GM18868 (cell line): ENCODE data around the gene SLC9C2.
"Not testable (repeated sequence)": the region's sequence is repeated elsewhere in the genome, so short reads cannot be mapped to it uniquely, and the experiment has no call there.

Experiments used
- ATAC-seq: cut with Tn5 transposase; IDR thresholded peaks from one replicate; pipeline ENCODE4 v1.9.1; 2021; ENCODE audit warnings: mild to moderate bottlenecking, moderate library complexity; ENCODE audit not compliant: unreplicated experiment

Gene SLC9C2

DNA sequence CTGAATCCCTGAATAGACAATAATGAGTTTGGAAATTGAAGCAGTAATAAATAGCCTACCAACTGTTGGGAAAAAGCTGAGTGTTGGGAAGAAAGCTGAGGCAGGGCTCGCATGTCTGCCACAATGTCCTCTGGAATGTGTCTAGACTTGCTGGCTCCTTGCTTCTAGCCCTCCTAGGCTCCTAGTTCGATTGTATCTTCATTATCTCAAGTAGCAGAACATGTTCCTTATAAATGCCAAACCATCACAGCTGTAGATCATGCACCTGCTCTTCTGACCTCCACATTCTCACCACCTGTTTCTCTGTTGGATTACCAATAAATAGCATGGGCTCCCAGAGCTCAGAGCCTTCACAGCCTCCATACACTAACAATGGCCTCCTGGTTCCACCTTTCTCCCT, 138.7 kb downstream of the SLC9C2 start:
- ATAC-seq = not testable (repeated sequence)

DNA sequence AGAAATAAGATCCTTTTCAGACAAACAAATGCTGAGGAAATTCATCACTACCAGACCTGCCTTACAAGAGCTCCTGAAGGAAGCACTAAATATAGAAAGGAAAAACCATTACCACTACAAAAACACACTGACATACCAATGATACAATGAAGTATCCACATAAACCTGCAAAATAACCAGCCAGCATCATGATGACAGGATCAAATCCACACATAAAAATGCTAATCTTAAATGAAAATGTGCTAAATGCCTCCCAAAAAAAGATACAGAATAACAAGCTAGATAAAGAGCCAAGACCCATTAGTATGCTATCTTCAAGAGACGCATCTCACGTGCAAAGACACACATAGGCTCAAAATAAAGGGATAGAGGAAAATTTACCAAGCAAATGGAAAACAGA, 140.2 kb downstream of the SLC9C2 start:
- not testable (repeated sequence) for ATAC-seq

DNA sequence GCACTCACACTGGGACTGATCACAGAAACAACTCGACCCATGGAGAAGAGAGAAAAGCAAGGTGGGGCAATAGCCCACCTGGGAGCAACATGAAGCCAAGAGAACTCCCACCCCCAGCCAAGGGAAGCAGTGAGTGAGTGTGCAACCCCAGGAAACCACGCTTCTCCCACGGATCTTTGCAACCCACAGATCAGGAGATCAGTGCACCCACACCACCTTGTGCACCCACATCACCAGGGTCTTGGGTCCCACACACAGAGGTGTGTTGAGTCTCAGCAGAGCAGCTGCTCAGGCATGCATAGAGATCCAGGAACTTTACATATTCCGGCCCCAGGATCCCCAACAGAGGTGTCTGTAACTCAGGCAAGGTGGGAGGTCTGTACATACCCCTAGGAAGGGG, 143.0 kb downstream of the SLC9C2 start:
- ATAC-seq = no peak

DNA sequence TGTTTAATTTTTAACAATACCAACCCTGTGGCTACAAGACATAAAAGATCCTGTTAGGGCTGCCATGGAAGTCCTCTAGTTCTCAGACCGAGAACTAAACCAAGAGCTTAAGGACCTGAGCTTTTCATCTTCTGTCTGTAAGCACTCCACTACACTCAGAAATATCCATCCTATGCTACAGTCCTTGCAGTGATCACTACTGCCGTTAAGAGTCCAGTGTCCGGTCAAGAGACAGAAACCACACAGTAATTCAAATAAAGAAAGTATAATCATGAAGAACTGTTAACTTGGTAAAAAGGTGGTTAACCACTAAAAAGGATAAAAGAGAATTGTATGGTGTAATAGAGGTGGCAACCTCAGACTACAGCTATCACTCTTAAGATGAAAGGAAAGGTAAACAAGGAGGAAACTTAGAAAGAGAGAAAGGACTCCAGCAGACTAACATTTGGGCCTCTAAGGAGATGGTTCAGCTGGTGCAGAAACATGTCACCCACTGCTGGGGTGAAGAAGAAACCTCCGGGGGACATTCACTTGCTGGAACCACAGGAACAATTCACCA, 147.8 kb downstream of the SLC9C2 start:
- no peak for ATAC-seq

DNA sequence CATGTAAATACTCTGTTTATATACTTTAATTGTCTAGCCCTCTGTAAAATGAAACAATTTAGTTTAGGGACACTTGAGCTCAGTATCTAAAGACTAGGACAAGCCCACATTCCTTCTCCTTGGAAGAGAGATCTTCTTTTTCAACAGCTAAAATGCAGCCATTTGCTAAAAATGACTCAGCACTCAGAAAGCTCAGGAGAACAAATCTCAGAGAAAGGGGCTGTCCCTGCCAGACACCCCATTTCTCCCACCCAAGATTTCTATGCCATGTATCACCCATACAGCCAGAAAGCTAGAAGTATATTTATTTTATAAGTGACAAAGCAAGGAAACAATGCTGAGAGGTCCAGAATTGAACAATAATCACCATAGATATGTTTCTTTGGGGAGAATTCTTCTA, 148.9 kb downstream of the SLC9C2 start:
- no peak for ATAC-seq

DNA sequence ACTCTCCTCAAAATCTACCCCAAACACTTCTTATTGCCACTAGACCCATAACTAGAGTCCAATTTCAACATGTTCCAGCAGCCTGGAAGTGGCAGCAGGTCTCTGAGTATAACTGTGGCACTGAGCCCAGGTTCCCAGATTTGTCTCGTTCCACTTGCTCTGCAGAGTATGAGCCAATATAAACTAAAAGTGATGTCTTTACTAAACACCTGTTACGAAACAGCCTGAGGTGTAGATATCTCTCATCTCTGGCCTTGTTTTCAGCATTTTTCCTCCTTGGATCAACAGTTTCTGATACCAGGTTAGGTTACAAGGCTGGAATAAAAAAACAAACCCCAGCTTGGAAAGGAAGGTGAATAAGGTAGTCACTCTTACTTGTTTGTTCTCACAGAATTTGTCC, 150.9 kb downstream of the SLC9C2 start:
- ATAC-seq = no peak
